Esophagus squamous epithelium (tissue), 4 donors: ENCODE results near the gene PRR3.

Source experiments
- POLR2A ChIP-seq, 4 donors: fragments of 450-650 bp; IDR thresholded peaks; one replicate each; pipeline ENCODE4 v1.6.1; 2017; ENCODE audit warnings: antibody characterized with exemption in 4 of 4, mild to moderate bottlenecking in 4 of 4, moderate library complexity in 3 of 4
- TF ChIP-seq, protein P1 (sequence below), 6 experiments: fragments of 450-650 bp in 4 of 6; fragments of 200-600 bp in 2 of 6; sonication (generic) in 2 of 6; IDR thresholded peaks; one replicate each; pipeline ENCODE4 v1.5.1; 2016 to 2019; ENCODE audit warnings: antibody characterized with exemption in 6 of 6, mild to moderate bottlenecking in 4 of 6, moderate library complexity in 4 of 6

DNA sequence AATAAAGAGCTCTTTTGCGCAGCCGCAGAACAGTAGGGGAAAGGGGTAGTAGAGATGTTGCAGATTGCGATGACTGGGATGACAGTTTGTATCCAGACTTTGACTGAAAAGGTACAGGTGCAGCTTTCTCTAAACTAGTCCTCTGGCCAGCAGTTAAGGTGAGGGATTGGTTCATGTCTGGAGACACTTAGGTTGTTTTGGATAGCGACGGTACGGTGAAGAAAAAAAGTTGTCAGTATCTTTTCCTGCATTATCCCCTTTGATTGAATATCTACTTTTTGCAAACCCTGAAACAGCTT lies 537 bp downstream of the PRR3 start:
- TF ChIP-seq POLR2A (IDR thresholded peaks at IDR 0.05), result no peak
- TF ChIP-seq, protein P1, sequence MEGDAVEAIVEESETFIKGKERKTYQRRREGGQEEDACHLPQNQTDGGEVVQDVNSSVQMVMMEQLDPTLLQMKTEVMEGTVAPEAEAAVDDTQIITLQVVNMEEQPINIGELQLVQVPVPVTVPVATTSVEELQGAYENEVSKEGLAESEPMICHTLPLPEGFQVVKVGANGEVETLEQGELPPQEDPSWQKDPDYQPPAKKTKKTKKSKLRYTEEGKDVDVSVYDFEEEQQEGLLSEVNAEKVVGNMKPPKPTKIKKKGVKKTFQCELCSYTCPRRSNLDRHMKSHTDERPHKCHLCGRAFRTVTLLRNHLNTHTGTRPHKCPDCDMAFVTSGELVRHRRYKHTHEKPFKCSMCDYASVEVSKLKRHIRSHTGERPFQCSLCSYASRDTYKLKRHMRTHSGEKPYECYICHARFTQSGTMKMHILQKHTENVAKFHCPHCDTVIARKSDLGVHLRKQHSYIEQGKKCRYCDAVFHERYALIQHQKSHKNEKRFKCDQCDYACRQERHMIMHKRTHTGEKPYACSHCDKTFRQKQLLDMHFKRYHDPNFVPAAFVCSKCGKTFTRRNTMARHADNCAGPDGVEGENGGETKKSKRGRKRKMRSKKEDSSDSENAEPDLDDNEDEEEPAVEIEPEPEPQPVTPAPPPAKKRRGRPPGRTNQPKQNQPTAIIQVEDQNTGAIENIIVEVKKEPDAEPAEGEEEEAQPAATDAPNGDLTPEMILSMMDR (IDR thresholded peaks at IDR 0.05), result no peak
